ENCODE measurements around the gene ARID4A. TPM values are rescaled to one million over a fixed set of nuclear protein-coding genes. Genes with fewer than 3 reads are reported as not detected.

ARID4A gene
- total and polyA plus RNA-seq, 9 of the 15 experiments (the other 6 are each of a cell fraction or from before 2014, with no cell fraction given): 2.4 to 11.5 (median 8.7) TPM

DNA sequence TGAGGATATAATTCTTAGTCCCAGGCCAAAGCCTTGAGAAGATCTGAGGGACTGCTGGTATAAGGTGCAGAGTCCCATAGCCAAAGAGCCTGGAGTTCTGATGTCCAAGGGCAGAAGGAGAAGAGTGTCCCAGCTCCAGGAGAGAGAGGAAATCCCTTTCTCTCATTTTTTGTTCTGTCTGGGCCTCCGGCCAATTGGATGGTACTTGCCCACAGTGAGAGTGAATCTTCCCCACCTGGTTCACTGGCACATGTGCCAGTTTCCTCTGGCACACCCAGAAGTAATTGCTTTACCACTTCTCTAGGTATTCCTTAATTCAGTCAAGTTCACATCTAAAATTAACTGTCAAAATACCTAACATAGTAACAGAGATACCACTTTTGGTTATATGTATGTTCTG, 15.3 kb downstream of the ARID4A start (continued):
- TF ChIP-seq CEBPG (CRISPR knock-in tag; IDR thresholded peaks at IDR 0.05) (no peak), CEBPG (tag; conservative IDR thresholded peaks at IDR 0.05 in 1 of 2, IDR thresholded peaks at IDR 0.05 in 1 of 2) (no peak)

DNA sequence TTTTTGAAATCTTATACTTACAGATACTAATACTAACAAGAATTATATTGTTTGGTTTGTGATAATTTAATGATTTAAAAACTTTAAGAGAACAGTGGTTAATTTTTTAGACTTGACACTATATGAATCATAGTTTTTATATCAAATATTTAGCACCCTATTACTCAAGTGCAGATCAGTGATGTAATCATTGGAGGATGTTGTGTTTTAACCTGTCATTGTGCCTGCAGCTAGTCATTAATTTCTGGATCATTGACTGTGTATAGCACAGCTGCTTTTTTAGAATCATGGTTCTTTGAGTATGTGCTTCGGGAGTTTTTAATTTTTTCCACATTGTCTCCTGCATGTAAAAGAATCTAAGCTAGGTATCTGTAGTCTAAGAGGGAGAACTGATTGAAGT, 17.3 kb downstream of the ARID4A start:
- ATAC-seq (no peak), DNase-seq (ENCODE audit: extremely low read depth in 1 of 4, low spot score in 3 of 4) (no peak), FAIRE-seq (no peak)
- Histone ChIP-seq H3K9me3 (replicated peaks; ENCODE audit: control insufficient read depth, insufficient read depth, low read depth, low read length) (no peaks in the 10 kb centered on the region; the same call in 1 of the 2 replicates), H4K20me1 (replicated peaks; ENCODE audit: control insufficient read depth, insufficient read depth, low read length) (no peaks in the 10 kb centered on the region), H3K4me1 (replicated peaks in 1 of 2; ENCODE audit: control insufficient read depth in 2 of 2, insufficient read depth in 2 of 2, low read length in 2 of 2) (no peaks in the 10 kb centered on the region), H3K9me1 (ENCODE audit: control insufficient read depth, insufficient read depth, low read length) (no peaks in the 10 kb centered on the region), H3K27me3 (ENCODE audit: control insufficient read depth in 2 of 2, insufficient read depth in 2 of 2, low read length in 2 of 2) (no peaks in the 10 kb centered on the region), H3K36me3 (ENCODE audit: control insufficient read depth, insufficient read depth, low read length) (peaks cover 11% of the 10 kb centered on the region; the same call in 1 of the 3 replicates), H3K9ac (ENCODE audit: insufficient read depth in 1 of 2, low read depth in 2 of 2, low read length in 2 of 2) (no peak overlapping the region), H3K79me2 (ENCODE audit: control insufficient read depth, insufficient read depth, low read length) (no peaks in the 10 kb centered on the region), H3K27ac (ENCODE audit: extremely low read depth, low read depth, low read length) (no peak overlapping the region), H3K4me3 (no peak overlapping the region), H3K4me2 (ENCODE audit: insufficient read depth, low read length) (no peak overlapping the region), H2AFZ (ENCODE audit: low read depth, low read length) (no peak overlapping the region)
- in situ Hi-C loops (cut with MboI): no loop called here
- POLR2A ChIA-PET: no interaction called here
- TF ChIP-seq, protein P1, sequence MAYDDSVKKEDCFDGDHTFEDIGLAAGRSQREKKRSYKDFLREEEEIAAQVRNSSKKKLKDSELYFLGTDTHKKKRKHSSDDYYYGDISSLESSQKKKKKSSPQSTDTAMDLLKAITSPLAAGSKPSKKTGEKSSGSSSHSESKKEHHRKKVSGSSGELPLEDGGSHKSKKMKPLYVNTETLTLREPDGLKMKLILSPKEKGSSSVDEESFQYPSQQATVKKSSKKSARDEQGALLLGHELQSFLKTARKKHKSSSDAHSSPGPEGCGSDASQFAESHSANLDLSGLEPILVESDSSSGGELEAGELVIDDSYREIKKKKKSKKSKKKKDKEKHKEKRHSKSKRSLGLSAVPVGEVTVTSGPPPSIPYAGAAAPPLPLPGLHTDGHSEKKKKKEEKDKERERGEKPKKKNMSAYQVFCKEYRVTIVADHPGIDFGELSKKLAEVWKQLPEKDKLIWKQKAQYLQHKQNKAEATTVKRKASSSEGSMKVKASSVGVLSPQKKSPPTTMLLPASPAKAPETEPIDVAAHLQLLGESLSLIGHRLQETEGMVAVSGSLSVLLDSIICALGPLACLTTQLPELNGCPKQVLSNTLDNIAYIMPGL (CRISPR knock-in tag; IDR thresholded peaks at IDR 0.05): no peak
- TF ChIP-seq PHF20 (IDR thresholded peaks at IDR 0.05; ENCODE audit: partially characterized antibody): no peak
- TF ChIP-seq, protein P2, sequence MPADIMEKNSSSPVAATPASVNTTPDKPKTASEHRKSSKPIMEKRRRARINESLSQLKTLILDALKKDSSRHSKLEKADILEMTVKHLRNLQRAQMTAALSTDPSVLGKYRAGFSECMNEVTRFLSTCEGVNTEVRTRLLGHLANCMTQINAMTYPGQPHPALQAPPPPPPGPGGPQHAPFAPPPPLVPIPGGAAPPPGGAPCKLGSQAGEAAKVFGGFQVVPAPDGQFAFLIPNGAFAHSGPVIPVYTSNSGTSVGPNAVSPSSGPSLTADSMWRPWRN (IDR thresholded peaks at IDR 0.05; ENCODE audit: low read depth): no peak
- TF ChIP-seq, protein P3, sequence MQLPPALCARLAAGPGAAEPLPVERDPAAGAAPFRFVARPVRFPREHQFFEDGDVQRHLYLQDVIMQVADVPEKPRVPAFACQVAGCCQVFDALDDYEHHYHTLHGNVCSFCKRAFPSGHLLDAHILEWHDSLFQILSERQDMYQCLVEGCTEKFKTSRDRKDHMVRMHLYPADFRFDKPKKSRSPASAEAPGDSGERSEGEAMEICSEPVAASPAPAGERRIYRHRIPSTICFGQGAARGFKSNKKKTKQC (CRISPR knock-in tag; IDR thresholded peaks at IDR 0.05): no peak
- no peak for TF ChIP-seq CC2D1A (IDR thresholded peaks at IDR 0.05)
- TF ChIP-seq JUN (IDR thresholded peaks at IDR 0.05; ENCODE audit: borderline replicate concordance, low read depth, low read length): no peak
- TF ChIP-seq JUN (CRISPR knock-in tag; IDR thresholded peaks at IDR 0.05; ENCODE audit: borderline replicate concordance): no peak
- TF ChIP-seq, protein P4, sequence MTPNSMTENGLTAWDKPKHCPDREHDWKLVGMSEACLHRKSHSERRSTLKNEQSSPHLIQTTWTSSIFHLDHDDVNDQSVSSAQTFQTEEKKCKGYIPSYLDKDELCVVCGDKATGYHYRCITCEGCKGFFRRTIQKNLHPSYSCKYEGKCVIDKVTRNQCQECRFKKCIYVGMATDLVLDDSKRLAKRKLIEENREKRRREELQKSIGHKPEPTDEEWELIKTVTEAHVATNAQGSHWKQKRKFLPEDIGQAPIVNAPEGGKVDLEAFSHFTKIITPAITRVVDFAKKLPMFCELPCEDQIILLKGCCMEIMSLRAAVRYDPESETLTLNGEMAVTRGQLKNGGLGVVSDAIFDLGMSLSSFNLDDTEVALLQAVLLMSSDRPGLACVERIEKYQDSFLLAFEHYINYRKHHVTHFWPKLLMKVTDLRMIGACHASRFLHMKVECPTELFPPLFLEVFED (CRISPR knock-in tag; conservative IDR thresholded peaks at IDR 0.05): no peak
- TF ChIP-seq HNRNPH1 (optimal IDR thresholded peaks at IDR 0.05; ENCODE audit: low read depth, low read length): no peak
- TF ChIP-seq ZNF224 (CRISPR knock-in tag; IDR thresholded peaks at IDR 0.05): no peak
- TF ChIP-seq, protein P5, sequence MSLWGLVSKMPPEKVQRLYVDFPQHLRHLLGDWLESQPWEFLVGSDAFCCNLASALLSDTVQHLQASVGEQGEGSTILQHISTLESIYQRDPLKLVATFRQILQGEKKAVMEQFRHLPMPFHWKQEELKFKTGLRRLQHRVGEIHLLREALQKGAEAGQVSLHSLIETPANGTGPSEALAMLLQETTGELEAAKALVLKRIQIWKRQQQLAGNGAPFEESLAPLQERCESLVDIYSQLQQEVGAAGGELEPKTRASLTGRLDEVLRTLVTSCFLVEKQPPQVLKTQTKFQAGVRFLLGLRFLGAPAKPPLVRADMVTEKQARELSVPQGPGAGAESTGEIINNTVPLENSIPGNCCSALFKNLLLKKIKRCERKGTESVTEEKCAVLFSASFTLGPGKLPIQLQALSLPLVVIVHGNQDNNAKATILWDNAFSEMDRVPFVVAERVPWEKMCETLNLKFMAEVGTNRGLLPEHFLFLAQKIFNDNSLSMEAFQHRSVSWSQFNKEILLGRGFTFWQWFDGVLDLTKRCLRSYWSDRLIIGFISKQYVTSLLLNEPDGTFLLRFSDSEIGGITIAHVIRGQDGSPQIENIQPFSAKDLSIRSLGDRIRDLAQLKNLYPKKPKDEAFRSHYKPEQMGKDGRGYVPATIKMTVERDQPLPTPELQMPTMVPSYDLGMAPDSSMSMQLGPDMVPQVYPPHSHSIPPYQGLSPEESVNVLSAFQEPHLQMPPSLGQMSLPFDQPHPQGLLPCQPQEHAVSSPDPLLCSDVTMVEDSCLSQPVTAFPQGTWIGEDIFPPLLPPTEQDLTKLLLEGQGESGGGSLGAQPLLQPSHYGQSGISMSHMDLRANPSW (CRISPR knock-in tag; IDR thresholded peaks at IDR 0.05): no peak
- intact Hi-C loops (cut with micrococcal nuclease): no loop called here
- BruUV-seq (replicated peaks): no TSS peak
- CTCF ChIA-PET (ENCODE audit: low intra/inter-chr PET ratio): no interaction called here
- WGBS (ENCODE audit: insufficient coverage, low coverage, missing lambda C conversion rate): 100% methylated on average over 1 of the region's 1 CpG
